ENCODE measurements around the gene UBE2L3. TPM values are rescaled to one million over a fixed set of nuclear protein-coding genes. Genes with fewer than 3 reads are reported as not detected.

UBE2L3 gene
- total and polyA plus RNA-seq, 10 of the 15 experiments (the other 5 are each of a cell fraction or from before 2014, with no cell fraction given): 55.7 to 168 (median 113) TPM

DNA sequence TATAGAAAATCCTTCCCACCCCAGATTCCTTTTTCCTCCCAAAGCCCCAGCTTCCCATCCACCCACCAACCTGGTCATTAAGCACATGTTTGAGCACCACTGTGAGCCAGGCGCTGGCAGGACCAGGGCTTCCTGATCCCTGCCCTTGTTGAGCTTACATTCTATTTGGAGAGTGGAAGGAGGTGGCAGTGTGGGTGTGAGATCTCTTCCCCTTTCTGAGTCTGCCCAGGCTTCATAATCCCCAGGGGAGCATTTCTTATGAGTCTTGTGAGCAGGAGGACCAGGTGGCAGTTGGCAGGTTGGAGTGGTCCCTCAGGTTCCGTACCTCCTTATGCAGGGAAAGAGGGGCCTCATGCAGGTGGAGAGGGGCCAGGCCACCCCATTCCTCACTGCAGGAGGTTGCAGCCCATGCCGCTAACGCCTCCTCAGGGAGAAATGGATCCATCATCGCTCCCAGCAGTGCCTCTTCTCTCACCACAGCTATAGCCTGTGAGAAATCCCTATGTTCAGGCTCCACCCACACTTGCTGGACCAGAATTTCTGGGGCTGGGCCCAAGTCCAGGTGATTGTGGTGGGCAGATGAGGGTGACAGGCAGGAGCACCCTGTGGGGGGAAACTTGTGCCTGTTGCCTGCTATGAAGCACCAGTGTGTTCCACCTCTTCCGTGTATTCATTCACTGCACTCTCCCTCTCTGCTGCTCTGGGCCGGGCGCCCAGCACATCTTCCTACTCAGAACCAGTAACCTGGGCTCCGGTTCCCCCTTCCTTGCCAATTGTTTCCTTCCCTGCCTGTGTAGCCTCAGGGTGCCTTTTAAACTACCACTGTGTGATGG, 23.5 kb downstream of the UBE2L3 start (continued):
- TF ChIP-seq NR2F1 (conservative IDR thresholded peaks at IDR 0.05) (no peak), SPI1 (IDR thresholded peaks at IDR 0.05; ENCODE audit: borderline replicate concordance, insufficient read depth, low read depth, low read length) (peak; percentile 61; the same call in 1 of the 2 replicates), JUND (IDR thresholded peaks at IDR 0.05; ENCODE audit: low read depth, low read length) (no peak), POLR2AphosphoS2 (IDR thresholded peaks at IDR 0.05; ENCODE audit: low read depth, low read length) (no peak), PAX5 (IDR thresholded peaks at IDR 0.05; ENCODE audit: borderline replicate concordance, low read depth, low read length) (no peak), RBBP5 (conservative IDR thresholded peaks at IDR 0.05) (no peak), ZNF274 (IDR thresholded peaks at IDR 0.05; ENCODE audit: insufficient read depth, insufficient read length) (no peak), NBN (IDR thresholded peaks at IDR 0.05) (no peak), ZNF24 (IDR thresholded peaks at IDR 0.05) (no peak), GABPA (IDR thresholded peaks at IDR 0.05; ENCODE audit: low read depth) (no peak), YY1 (IDR thresholded peaks at IDR 0.05; ENCODE audit: low read depth, low read length) (no peak), MYB (IDR thresholded peaks at IDR 0.05; ENCODE audit: borderline replicate concordance, low read depth, low read length) (no peak), ETV6 (conservative IDR thresholded peaks at IDR 0.05 in 1 of 2, IDR thresholded peaks at IDR 0.05 in 1 of 2; ENCODE audit: borderline replicate concordance in 1 of 2, low read depth in 1 of 2) (no peak)
- TF ChIP-seq, protein P1, sequence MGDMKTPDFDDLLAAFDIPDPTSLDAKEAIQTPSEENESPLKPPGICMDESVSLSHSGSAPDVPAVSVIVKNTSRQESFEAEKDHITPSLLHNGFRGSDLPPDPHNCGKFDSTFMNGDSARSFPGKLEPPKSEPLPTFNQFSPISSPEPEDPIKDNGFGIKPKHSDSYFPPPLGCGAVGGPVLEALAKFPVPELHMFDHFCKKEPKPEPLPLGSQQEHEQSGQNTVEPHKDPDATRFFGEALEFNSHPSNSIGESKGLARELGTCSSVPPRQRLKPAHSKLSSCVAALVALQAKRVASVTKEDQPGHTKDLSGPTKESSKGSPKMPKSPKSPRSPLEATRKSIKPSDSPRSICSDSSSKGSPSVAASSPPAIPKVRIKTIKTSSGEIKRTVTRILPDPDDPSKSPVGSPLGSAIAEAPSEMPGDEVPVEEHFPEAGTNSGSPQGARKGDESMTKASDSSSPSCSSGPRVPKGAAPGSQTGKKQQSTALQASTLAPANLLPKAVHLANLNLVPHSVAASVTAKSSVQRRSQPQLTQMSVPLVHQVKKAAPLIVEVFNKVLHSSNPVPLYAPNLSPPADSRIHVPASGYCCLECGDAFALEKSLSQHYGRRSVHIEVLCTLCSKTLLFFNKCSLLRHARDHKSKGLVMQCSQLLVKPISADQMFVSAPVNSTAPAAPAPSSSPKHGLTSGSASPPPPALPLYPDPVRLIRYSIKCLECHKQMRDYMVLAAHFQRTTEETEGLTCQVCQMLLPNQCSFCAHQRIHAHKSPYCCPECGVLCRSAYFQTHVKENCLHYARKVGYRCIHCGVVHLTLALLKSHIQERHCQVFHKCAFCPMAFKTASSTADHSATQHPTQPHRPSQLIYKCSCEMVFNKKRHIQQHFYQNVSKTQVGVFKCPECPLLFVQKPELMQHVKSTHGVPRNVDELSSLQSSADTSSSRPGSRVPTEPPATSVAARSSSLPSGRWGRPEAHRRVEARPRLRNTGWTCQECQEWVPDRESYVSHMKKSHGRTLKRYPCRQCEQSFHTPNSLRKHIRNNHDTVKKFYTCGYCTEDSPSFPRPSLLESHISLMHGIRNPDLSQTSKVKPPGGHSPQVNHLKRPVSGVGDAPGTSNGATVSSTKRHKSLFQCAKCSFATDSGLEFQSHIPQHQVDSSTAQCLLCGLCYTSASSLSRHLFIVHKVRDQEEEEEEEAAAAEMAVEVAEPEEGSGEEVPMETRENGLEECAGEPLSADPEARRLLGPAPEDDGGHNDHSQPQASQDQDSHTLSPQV (IDR thresholded peaks at IDR 0.05): no peak
- TF ChIP-seq, protein P2, sequence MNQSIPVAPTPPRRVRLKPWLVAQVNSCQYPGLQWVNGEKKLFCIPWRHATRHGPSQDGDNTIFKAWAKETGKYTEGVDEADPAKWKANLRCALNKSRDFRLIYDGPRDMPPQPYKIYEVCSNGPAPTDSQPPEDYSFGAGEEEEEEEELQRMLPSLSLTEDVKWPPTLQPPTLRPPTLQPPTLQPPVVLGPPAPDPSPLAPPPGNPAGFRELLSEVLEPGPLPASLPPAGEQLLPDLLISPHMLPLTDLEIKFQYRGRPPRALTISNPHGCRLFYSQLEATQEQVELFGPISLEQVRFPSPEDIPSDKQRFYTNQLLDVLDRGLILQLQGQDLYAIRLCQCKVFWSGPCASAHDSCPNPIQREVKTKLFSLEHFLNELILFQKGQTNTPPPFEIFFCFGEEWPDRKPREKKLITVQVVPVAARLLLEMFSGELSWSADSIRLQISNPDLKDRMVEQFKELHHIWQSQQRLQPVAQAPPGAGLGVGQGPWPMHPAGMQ (IDR thresholded peaks at IDR 0.05; ENCODE audit: borderline replicate concordance): no peak
- TF ChIP-seq, protein P3, sequence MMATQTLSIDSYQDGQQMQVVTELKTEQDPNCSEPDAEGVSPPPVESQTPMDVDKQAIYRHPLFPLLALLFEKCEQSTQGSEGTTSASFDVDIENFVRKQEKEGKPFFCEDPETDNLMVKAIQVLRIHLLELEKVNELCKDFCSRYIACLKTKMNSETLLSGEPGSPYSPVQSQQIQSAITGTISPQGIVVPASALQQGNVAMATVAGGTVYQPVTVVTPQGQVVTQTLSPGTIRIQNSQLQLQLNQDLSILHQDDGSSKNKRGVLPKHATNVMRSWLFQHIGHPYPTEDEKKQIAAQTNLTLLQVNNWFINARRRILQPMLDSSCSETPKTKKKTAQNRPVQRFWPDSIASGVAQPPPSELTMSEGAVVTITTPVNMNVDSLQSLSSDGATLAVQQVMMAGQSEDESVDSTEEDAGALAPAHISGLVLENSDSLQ (IDR thresholded peaks at IDR 0.05): no peak
- TF ChIP-seq, protein P4, sequence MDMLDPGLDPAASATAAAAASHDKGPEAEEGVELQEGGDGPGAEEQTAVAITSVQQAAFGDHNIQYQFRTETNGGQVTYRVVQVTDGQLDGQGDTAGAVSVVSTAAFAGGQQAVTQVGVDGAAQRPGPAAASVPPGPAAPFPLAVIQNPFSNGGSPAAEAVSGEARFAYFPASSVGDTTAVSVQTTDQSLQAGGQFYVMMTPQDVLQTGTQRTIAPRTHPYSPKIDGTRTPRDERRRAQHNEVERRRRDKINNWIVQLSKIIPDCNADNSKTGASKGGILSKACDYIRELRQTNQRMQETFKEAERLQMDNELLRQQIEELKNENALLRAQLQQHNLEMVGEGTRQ (IDR thresholded peaks at IDR 0.05; ENCODE audit: borderline replicate concordance, low read depth, low read length): no peak
- TF ChIP-seq, protein P5, sequence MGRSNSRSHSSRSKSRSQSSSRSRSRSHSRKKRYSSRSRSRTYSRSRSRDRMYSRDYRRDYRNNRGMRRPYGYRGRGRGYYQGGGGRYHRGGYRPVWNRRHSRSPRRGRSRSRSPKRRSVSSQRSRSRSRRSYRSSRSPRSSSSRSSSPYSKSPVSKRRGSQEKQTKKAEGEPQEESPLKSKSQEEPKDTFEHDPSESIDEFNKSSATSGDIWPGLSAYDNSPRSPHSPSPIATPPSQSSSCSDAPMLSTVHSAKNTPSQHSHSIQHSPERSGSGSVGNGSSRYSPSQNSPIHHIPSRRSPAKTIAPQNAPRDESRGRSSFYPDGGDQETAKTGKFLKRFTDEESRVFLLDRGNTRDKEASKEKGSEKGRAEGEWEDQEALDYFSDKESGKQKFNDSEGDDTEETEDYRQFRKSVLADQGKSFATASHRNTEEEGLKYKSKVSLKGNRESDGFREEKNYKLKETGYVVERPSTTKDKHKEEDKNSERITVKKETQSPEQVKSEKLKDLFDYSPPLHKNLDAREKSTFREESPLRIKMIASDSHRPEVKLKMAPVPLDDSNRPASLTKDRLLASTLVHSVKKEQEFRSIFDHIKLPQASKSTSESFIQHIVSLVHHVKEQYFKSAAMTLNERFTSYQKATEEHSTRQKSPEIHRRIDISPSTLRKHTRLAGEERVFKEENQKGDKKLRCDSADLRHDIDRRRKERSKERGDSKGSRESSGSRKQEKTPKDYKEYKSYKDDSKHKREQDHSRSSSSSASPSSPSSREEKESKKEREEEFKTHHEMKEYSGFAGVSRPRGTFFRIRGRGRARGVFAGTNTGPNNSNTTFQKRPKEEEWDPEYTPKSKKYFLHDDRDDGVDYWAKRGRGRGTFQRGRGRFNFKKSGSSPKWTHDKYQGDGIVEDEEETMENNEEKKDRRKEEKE (IDR thresholded peaks at IDR 0.05): no peak
